NCI-H748 treated with DMSO at 0.1 percent for 48 hours (cell line): ENCODE results near the gene SLC16A6.
"Not testable (repeated sequence)": the region's sequence is repeated elsewhere in the genome, so short reads cannot be mapped to it uniquely, and the experiment has no call there.

ENCODE experiments used
- DNase-seq: peaks from one replicate; lab custom pipeline; 2025; lab: John Stamatoyannopoulos, UW

The SLC16A6 gene, protein sequence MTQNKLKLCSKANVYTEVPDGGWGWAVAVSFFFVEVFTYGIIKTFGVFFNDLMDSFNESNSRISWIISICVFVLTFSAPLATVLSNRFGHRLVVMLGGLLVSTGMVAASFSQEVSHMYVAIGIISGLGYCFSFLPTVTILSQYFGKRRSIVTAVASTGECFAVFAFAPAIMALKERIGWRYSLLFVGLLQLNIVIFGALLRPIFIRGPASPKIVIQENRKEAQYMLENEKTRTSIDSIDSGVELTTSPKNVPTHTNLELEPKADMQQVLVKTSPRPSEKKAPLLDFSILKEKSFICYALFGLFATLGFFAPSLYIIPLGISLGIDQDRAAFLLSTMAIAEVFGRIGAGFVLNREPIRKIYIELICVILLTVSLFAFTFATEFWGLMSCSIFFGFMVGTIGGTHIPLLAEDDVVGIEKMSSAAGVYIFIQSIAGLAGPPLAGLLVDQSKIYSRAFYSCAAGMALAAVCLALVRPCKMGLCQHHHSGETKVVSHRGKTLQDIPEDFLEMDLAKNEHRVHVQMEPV

GRCh38 chr17:68290955-68291835 is at the start of gene SLC16A6, which contains the start of gene ARSG:
Gene SLC16A6, minus strand, starts transcription at chr17:68291127. Its CDS starts 12,807 bp downstream, at chr17:68278320.
Gene ARSG, plus strand, starts transcription at chr17:68291495. Its CDS starts 15,999 bp downstream, at chr17:68307494.
- DNase-seq: peak; percentile 58

- no peak for DNase-seq
Measured at GRCh38 chr17:68334393-68334792, 43.5 kb upstream of the SLC16A6 start.

- not testable (repeated sequence) for DNase-seq
Measured at GRCh38 chr17:68331932-68332331, 41.0 kb upstream of the SLC16A6 start.

- no peak for DNase-seq
Measured at GRCh38 chr17:68329331-68329730, 38.4 kb upstream of the SLC16A6 start.

GRCh38 chr17:68328676-68329075 is 37.7 kb upstream of the SLC16A6 start:
- DNase-seq: no peak

DNA sequence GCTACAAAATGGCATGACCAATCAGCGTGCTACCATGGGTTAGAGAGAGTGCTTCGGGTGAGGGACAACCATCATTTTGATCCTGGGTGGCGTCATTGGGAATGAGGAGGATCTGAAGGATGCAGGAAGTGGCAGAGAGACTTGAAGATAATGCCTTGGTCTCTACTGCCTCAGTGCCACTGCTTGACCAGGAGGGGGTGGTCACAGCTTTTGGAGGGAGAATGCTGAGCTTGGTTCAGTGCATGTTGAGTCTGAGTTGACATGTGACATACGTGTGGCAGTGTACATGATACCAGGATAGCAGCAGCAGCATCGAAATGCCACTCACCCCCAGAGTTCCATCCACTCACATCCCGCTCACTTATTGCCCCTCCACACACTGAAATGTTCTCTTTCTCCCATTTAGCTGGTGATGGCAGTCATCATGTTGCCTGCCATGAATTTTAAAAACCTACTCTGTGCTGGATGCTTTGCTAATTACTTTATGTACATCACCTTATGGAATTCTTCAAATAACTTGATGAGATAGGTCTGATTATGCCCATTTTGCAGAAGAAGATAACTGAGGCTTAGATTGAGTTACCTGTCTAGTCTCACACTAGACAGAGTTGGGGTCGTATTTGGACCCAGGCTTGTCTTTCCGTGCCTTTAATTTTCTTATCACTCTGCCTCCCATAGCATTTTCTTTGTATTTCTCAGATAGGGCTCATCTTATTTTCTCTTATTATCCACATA is 37.1 kb upstream of the SLC16A6 start:
- no peak for DNase-seq

DNA sequence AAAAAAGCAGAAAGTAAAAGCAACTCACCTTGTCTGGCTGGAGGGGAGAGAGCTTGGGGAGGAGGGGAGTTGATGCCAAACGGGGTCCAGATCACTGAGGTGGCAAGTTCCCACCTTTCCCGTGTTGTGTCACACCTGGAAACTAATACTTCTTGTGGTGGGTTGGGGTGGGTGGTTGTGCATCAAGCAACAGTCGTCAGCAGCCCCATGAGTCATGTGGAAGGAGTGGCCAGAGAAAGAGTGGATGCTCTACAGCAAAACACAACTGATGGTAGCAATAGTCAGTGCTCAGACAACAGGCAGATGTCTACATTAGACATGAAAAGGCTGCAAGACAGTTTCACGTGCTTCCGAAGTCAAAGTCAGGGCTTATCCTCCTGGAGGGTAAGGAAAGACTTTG is 35.8 kb upstream of the SLC16A6 start:
- DNase-seq: no peak

- no peak for DNase-seq
Measured at GRCh38 chr17:68325961-68326360, 35.0 kb upstream of the SLC16A6 start.

GRCh38 chr17:68324654-68325336 is 33.9 kb upstream of the SLC16A6 start:
- no peak for DNase-seq

- no peak for DNase-seq
Measured at GRCh38 chr17:68324114-68324513, 33.2 kb upstream of the SLC16A6 start.

- DNase-seq: no peak
Measured at GRCh38 chr17:68322630-68323029, 31.7 kb upstream of the SLC16A6 start.

DNA sequence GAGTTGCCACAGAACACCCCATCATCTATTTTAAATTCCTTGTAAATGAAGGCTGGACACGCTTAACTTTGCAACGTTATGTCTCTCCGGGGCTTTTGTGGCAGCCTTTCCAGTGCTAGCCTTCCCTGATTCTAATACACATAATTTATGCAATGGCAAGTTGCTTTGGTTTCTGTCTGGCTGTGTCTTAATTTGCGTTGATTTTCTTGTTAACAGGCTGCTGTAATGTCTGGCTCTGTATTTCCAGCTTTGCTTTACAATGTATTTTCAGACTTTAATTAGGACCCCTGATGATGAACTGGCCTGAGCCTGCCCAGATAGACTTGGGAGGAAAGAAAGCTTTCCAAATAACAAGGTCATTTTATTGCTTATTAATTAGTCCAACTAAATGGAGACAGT is 30.6 kb upstream of the SLC16A6 start:
- no peak for DNase-seq

DNA sequence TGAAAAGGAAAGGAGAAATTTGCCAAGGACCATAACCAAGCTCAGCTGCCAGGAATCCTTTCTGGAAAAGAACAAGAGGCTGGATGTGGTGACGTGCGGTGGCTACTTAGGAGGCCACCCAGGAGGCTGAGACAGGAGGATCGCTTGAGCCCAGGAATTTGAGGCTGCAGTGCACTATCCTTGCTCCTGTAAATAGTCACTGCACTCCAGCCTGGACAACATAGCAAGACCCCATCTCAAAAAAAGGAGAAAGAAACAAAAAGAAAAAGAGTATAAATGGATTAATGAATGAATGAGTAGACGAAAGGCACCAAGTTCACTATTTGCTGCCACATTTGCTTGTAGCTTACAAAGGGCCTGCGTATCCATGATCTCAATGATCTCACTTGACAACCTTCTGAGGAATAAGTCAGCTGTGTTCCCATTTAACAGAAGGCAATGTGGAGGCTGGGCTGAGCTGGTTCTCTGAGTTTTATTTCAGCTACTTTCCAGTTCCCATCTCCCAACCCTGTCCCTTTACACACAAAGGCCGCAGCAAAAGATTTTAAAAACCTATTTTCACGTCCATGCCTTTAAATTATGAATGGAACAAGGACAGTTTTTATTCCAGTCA is 30.1 kb upstream of the SLC16A6 start:
- DNase-seq: no peak

DNA sequence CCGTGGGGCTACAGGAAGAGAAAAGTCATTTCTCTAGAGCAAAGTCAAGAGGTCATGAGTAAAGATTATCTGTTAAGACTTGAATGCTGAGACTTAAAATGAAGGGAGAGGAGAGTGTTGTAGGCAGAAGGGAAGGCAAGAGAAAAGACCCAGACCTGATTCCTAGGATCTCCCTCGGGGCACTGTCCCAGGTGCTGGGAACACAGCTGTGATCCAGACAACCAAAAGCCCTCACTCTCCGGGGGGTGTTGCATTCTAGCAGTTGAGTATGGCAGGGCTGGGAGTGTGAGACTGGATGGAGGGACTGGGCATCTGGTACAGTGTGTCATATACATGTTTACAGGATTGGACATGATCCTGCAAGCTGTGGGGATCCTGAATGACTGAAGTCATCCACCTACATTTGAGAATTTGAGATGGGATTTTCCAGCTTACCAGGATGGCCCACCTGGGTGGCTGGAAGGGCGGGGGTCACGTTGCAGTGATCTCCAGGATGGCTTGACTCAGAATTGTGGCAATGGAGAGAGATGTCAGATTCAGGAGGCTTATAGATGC is 29.5 kb upstream of the SLC16A6 start:
- no peak for DNase-seq

DNA sequence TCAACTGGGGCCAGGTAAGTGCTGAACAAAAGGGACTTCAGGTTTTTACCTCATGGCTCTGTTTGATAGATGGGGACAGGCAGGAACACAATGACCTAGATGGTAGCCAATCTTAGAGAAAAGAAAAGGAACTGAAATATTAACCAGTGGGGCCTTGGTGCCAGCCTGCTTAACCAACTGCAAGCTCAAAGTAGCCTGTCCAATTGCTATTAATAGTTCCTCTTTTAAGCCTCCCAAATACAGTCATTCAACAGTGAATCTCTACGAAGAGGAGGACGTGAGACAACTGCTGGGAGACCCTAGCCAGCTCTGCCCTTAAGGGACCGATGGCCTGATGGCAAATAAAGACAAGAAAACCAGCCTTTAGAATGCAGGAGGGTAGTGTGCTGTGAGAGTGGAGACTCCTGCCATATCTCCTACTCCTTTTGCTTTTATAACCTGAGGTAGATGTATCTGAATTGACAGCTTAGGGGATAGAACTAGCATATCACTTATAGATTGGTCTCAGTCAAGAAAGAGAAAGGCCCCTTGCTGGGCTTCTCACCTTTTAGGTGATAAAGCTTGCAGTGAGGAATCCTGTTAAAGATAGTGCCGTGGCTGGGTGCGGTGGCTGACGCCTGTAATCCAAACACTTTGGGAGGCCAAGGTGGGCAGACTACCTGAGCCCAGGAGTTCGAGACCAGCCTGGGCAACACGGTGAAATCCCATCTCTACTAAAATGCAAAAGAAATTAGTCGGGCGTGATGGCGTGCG is 28.7 kb upstream of the SLC16A6 start:
- no peak for DNase-seq

GRCh38 chr17:68318103-68318991 is 27.4 kb upstream of the SLC16A6 start:
- no peak for DNase-seq

GRCh38 chr17:68317458-68317857 is 26.5 kb upstream of the SLC16A6 start:
- no peak for DNase-seq

DNA sequence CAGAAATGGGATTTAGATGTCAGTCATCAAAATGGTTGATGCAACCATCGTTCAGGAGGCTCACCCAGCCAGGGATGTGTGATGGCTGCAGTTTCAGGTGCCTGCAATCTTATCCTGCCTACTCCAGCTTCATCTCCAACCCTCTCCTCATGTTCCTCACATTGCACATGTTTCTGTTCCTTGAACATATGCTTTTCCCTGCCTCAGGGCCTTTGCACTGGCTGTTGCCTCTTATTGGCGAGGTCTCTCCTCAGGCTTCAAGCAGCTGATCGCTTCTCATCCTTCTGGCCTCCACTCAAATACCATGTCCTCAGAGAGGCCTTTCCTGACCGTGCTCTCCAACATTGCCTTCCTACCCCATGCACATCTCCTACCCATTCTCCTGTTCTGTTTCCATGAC is 25.0 kb upstream of the SLC16A6 start:
- DNase-seq: no peak
